ENCODE data around the gene ZNF234. TPM values are rescaled to one million over a fixed set of nuclear protein-coding genes. Genes with fewer than 3 reads are reported as not detected.

The ZNF234 gene
- total RNA-seq, 1 experiment from 2014 or later = 3.4 TPM

DNA sequence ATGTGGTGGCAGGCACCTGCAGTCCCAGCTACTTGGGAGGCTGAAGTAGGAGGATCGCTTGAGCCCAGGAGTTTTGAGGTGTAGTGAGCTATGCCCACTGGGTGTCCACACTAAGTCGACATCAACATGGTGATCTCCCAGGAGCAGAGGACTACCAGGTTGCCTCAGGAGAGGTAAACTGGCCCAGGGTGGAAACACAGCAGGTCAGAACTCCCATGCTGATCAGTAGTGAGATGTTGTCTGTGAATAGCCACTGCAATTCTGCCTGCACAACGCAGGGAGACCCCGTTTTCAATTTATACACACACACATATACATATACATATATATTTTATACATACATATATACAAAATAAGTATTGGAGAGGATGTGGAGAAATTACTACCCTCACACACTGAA is 49.2 kb upstream of the ZNF234 start:
- TF ChIP-seq EGR1 (IDR thresholded peaks at IDR 0.05; ENCODE audit: low read depth) = no peak
- TF ChIP-seq JUND (IDR thresholded peaks at IDR 0.05) = no peak
- no peak for TF ChIP-seq EZH2 (IDR thresholded peaks at IDR 0.05)
- no peak for TF ChIP-seq CEBPB (IDR thresholded peaks at IDR 0.05; ENCODE audit: low read depth)
- TF ChIP-seq, protein P1, sequence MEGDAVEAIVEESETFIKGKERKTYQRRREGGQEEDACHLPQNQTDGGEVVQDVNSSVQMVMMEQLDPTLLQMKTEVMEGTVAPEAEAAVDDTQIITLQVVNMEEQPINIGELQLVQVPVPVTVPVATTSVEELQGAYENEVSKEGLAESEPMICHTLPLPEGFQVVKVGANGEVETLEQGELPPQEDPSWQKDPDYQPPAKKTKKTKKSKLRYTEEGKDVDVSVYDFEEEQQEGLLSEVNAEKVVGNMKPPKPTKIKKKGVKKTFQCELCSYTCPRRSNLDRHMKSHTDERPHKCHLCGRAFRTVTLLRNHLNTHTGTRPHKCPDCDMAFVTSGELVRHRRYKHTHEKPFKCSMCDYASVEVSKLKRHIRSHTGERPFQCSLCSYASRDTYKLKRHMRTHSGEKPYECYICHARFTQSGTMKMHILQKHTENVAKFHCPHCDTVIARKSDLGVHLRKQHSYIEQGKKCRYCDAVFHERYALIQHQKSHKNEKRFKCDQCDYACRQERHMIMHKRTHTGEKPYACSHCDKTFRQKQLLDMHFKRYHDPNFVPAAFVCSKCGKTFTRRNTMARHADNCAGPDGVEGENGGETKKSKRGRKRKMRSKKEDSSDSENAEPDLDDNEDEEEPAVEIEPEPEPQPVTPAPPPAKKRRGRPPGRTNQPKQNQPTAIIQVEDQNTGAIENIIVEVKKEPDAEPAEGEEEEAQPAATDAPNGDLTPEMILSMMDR (IDR thresholded peaks at IDR 0.05 in 2 of 3, conservative IDR thresholded peaks at IDR 0.05 in 1 of 3; ENCODE audit: borderline replicate concordance in 1 of 3, insufficient read depth in 1 of 3, low read depth in 2 of 3, low read length in 2 of 3) = no peak
- no peak for TF ChIP-seq YY1 (IDR thresholded peaks at IDR 0.05; ENCODE audit: extremely low read depth, insufficient replicate concordance, low read depth, low read length)
- no peak for TF ChIP-seq POLR2A (IDR thresholded peaks at IDR 0.05; ENCODE audit: borderline replicate concordance, extremely low read depth, insufficient read depth, insufficient read length)
- TF ChIP-seq, protein P2, sequence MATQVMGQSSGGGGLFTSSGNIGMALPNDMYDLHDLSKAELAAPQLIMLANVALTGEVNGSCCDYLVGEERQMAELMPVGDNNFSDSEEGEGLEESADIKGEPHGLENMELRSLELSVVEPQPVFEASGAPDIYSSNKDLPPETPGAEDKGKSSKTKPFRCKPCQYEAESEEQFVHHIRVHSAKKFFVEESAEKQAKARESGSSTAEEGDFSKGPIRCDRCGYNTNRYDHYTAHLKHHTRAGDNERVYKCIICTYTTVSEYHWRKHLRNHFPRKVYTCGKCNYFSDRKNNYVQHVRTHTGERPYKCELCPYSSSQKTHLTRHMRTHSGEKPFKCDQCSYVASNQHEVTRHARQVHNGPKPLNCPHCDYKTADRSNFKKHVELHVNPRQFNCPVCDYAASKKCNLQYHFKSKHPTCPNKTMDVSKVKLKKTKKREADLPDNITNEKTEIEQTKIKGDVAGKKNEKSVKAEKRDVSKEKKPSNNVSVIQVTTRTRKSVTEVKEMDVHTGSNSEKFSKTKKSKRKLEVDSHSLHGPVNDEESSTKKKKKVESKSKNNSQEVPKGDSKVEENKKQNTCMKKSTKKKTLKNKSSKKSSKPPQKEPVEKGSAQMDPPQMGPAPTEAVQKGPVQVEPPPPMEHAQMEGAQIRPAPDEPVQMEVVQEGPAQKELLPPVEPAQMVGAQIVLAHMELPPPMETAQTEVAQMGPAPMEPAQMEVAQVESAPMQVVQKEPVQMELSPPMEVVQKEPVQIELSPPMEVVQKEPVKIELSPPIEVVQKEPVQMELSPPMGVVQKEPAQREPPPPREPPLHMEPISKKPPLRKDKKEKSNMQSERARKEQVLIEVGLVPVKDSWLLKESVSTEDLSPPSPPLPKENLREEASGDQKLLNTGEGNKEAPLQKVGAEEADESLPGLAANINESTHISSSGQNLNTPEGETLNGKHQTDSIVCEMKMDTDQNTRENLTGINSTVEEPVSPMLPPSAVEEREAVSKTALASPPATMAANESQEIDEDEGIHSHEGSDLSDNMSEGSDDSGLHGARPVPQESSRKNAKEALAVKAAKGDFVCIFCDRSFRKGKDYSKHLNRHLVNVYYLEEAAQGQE (IDR thresholded peaks at IDR 0.05; ENCODE audit: low read depth) = no peak
- no peak for TF ChIP-seq FOSL1 (IDR thresholded peaks at IDR 0.05; ENCODE audit: low read depth)
- TF ChIP-seq, protein P3, sequence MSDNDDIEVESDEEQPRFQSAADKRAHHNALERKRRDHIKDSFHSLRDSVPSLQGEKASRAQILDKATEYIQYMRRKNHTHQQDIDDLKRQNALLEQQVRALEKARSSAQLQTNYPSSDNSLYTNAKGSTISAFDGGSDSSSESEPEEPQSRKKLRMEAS (IDR thresholded peaks at IDR 0.05) = no peak
- TF ChIP-seq, protein P4, sequence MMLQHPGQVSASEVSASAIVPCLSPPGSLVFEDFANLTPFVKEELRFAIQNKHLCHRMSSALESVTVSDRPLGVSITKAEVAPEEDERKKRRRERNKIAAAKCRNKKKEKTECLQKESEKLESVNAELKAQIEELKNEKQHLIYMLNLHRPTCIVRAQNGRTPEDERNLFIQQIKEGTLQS (IDR thresholded peaks at IDR 0.05) = no peak
- TF ChIP-seq EZH2phosphoT487 (IDR thresholded peaks at IDR 0.05; ENCODE audit: borderline replicate concordance) = no peak
- TF ChIP-seq SRF (IDR thresholded peaks at IDR 0.05; ENCODE audit: low read depth) = no peak
- ChIA-PET RAD21 (ENCODE audit: low non-redundant PET in 1 of 2, low total read pairs in 2 of 2, uncharacterized antibody in 2 of 2, unreplicated experiment in 2 of 2) (no interaction called here), POLR2A (no interaction called here), CTCF (no interaction called here)
- H3K79me2 ChIP-seq (ENCODE audit: insufficient read depth, low read length) = peaks cover 13% of the 10 kb centered on the region; the same call in 1 of the 2 replicates
- no peaks in the 10 kb centered on the region for H4K20me1 ChIP-seq (ENCODE audit: insufficient read depth)
- no peak overlapping the region for H3K4me2 ChIP-seq (ENCODE audit: low read length)
- no peak overlapping the region for H3K9ac ChIP-seq (ENCODE audit: low read length)
- no peak overlapping the region for H3K4me3 ChIP-seq (replicated peaks in 1 of 2; ENCODE audit: low read depth in 1 of 2, low read length in 2 of 2)
- H3K9me3 ChIP-seq (ENCODE audit: control insufficient read depth in 1 of 2, insufficient read depth in 1 of 2, low read depth in 1 of 2, low read length in 2 of 2) = no peaks in the 10 kb centered on the region
- intact Hi-C loops (cut with micrococcal nuclease) = loop anchor here (5.0 to 10.0 kb wide), 3 partner anchors 140 to 267 kb away; partner anchors contain the start of genes ZNF112, ZNF221 and ZNF283
- H3K36me3 ChIP-seq (ENCODE audit: control insufficient read depth in 1 of 2, insufficient read depth in 2 of 2, low read length in 2 of 2) = peaks cover 2 to 6% of the 10 kb centered on the region in 2 experiments; a peak in 1 of 4 replicates
- H2AFZ ChIP-seq (ENCODE audit: low read depth, low read length, poor library complexity, severe bottlenecking) = no peak overlapping the region
- H3K4me1 ChIP-seq (ENCODE audit: control insufficient read depth in 1 of 2, insufficient read depth in 2 of 2, low read length in 2 of 2) = peaks cover 4 to 9% of the 10 kb centered on the region in 2 experiments; a peak in 2 of 4 replicates
- ATAC-seq = no peak
- BruUV-seq (replicated peaks) = no TSS peak
- H3K27me3 ChIP-seq (ENCODE audit: insufficient read depth, low read length) = no peaks in the 10 kb centered on the region
- no peaks in the 10 kb centered on the region for H3K9me2 ChIP-seq (ENCODE audit: insufficient read depth)
- no peak overlapping the region for H3K27ac ChIP-seq (ENCODE audit: low read depth, low read length)
- DNase-seq (ENCODE audit: low read depth, low spot score) = no peak

Measured in HCT116 (cell line).